Hematopoietic multipotent progenitor cell treated with erythropoietin and hydrocortisone succinate and interleukin-3 and kit ligand, for 4 days (in vitro differentiated cells): ENCODE results near the gene SENP2.
"Not testable (repeated sequence)": the region's sequence is repeated elsewhere in the genome, so short reads cannot be mapped to it uniquely, and the experiment has no call there.

Experiments
- DNase-seq: peaks from one replicate; pipeline ENCODE4 v3.0.0-alpha.2; 2015

The SENP2 gene

DNA sequence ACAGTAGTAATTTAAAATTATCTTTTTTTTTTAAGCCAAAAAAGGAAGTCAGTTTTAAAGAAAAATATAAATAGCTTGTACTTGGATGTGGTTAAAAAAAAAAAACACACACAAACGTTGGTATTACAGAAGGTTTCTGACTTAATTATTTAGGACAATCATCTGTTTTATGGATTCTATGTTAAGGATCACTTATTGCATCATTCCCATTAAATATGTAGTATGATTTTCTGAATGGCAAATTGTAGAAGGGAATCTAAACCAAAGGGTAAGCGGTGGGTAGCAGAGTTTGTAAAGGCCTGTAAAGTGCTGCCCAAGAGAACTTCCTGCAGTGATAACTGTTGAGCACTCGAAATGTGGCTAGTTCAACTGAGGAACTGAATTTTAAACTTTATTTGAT is 8.0 kb downstream of the SENP2 start:
- DNase-seq, result peak; percentile 21

DNA sequence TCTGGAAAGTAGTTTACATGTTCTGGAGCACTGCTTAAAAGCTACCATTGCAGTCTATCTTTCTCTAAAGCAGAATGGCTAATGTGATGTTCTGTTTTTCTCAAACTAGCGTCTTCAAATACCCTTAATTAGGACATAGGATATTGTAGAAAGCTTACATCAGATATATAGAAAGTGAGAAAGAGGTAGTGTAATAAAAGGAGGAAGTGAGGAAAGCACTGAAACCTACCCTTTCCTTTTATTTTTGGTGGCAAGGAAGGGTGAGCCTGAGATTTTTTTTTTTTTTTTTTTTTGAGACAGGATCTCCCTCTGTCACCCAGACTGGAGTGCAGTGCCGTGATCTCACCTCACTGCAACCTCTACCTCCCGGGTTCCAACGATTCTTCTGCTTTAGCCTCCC is 9.4 kb downstream of the SENP2 start:
- peak; percentile 15 for DNase-seq

DNA sequence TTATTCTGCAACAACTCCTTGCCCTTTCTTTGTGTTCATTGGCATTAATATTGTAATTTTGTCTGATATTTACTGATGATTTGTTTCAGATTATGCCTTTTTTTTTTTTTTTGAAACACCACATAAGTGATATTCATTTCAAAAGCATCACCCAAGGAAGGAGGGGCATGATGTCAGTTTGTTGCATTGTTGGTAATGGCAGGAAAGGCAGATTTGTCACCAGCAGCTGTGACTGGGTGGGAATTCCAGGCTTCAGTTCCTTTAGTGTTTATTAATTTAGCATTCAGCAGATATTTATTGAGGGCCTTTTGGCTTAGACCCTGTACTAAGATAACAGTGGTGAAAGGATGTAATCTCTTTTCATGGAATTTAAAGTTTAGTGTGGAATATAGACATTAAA is 19.5 kb downstream of the SENP2 start:
- no peak for DNase-seq

GRCh38 chr3:185606196-185606595 is 20.1 kb downstream of the SENP2 start:
- no peak for DNase-seq

GRCh38 chr3:185613016-185613415 is 26.9 kb downstream of the SENP2 start:
- DNase-seq, result no peak

- DNase-seq, result no peak
Measured at GRCh38 chr3:185623939-185624665, 38.0 kb downstream of the SENP2 start.

- no peak for DNase-seq
Measured at GRCh38 chr3:185625784-185626183, 39.7 kb downstream of the SENP2 start.

- no peak for DNase-seq
Measured at GRCh38 chr3:185629554-185630181, 43.6 kb downstream of the SENP2 start.

DNA sequence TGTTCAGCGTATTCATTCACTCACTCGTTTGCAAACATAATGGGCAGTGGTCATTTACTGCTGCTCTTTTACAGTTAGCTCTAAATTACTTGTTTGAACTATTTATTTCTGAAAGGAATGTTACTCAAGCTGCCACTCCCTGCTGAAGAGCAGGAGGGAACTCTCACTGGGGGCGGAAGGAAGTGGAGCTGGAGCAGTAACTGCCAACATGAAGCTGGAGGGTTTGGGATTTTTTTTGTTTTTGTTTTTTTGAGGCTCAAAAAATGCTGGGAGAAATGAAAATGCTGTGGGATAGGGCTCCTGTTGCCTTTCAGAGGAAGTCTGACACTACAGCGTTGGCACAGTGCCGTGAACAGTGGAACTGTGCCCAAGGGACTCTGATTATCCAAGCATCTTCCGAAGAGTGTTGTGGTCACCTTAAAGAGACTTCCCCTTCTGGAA is 44.1 kb downstream of the SENP2 start:
- DNase-seq, result no peak

- no peak for DNase-seq
Measured at GRCh38 chr3:185631108-185631507, 45.0 kb downstream of the SENP2 start.

DNA sequence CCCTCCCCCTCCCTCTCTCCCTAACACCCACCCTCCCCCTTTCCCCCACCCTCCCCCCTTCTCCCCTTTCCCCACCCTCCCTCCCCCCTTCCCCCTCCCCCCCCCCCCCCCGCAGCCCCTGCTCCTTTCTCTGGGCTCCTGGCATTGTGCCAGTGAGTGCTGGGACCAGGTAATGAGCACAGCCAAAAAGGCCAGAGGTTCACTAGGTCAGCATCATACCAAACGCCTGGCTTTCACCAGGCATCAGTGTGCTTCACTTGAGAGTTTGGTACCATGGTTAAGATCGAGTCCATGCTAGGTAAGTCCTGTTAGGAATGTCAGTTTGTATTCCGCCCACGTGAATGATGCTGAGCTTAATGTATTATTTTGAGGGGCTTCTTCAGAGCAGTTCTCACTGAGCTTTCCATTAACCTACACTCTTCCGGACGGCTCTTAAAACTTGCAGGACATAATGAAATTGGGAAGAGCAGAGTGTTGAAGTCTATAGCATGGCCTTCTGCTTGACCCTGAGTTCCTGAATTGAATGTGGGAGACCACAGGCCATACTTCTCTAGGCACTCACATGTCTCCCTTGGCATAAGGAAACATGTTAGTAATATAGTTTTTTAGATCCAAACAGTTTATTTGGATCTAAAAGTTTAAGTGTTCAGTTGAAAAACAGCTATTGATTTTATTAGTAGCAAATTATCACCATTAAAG is 45.6 kb downstream of the SENP2 start:
- no peak for DNase-seq

GRCh38 chr3:185632996-185633395 is 46.9 kb downstream of the SENP2 start:
- no peak for DNase-seq

DNA sequence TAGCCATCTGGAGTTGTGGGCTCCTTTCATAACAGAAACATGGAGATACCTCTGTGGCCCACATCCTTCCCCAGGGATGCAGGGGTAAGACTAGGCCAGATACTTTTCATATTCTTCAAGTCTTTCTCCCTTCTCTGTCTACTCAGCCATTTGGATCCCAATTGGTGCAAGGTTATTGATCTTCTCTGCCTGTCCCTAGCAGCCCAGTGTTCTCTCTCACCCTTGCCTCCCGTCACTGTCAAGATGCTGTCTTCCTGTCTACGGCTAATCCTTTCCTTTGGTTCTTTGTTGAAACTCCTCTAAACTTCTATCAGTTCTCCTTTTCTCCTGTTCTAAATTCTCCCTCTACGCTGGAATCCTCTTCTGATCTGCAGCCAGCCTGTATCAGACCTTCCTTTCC is 51.3 kb downstream of the SENP2 start:
- no peak for DNase-seq

DNA sequence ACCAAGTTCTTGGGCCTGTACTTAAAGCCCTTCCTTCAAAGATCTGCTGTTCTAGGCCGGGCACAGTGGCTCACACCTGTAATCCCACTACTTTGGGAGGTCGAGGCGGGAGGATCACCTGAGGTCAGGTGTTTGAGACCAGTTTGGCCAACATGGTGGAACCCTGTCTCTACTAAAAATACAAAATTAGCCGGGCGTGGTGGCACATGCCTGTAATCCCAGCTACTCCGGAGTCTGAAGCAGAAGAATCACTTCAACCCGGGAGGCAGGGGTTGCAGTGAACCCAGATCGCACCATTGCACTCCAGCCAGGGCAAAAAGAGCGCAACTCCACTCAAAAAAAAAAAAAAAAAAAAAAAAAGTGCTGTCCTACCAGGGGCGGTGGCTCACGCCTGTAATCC is 52.6 kb downstream of the SENP2 start:
- DNase-seq, result not testable (repeated sequence)

GRCh38 chr3:185639632-185640206 is 53.6 kb downstream of the SENP2 start:
- no peak for DNase-seq

- DNase-seq, result no peak
Measured at GRCh38 chr3:185640308-185640707, 54.2 kb downstream of the SENP2 start.

- not testable (repeated sequence) for DNase-seq
Measured at GRCh38 chr3:185645191-185645590, 59.1 kb downstream of the SENP2 start.

- DNase-seq, result no peak
Measured at GRCh38 chr3:185645596-185646381, 59.7 kb downstream of the SENP2 start.

- peak; percentile 49 for DNase-seq
Measured at GRCh38 chr3:185646382-185647133, 60.5 kb downstream of the SENP2 start.

DNA sequence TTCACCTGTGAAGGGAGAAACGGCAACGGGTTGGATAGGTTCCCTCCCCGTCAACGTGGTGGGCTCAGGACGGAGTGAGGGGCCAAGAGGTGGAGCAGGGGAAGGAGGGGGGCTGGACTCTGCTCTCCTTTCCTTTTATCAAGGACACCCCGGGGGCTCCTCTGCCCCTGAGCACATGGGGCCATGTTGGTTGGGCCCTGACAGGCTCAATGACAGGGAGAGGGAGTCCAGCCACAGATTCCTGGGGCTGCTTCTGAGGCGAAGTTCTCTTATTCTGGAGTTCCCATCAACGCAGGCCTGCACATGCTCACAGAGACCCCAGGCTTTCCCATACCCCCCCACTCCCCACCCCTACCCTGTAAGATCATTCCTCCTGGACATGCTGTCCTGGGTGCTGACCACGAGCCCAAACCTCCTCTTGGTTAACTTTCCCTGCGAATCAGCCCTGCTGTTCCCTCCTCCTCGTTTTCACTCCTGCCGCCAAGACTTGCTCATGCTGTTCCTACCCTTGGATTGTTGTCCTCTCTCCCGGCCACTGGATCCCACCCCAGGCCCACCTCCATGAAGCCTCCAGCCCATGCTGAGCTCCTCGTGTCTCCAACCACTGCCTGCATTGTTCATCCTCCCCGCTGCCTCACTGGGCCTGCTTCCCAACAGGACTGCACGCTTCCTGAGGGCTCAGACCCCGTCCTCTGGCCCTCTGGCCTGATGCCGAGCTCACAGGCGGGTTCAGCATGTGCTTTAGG is 61.2 kb downstream of the SENP2 start:
- no peak for DNase-seq

DNA sequence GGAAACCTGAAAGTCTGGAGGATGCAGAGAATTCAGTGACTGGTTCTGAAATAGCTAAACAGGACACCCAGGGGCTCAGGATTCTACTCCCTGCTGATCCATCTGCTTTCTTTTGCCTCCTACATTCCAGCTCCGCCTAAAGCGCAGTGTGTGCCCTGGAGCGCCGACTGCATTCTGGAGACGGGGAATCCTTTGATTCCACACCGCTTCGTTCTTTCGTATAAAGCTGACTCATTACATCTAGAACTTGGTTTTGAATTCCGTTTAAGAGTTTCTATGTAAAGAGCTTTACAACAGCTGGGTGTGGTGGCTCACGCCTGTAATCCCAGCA is 61.8 kb downstream of the SENP2 start:
- DNase-seq, result no peak

GRCh38 chr3:185648396-185648795 is 62.3 kb downstream of the SENP2 start:
- no peak for DNase-seq
